Activated naive CD8-positive, alpha-beta T cell treated with anti-CD3 and anti-CD28 coated beads for 36 hours (primary cell): Measurements from ENCODE around the gene C1orf35. TPM values are rescaled to one million over a fixed set of nuclear protein-coding genes. Genes with fewer than 3 reads are reported as not detected.
A peak's percentile ranks its signal among the peaks of the same experiment; 100 is the strongest.

ENCODE experiments used
- DNase-seq: peaks from one replicate; pipeline ENCODE4 v3.0.0; 2021
- H3K27ac Mint-ChIP-seq: one replicate; pipeline ENCODE4 v1.8.0; 2022; ENCODE audit warnings: mild to moderate bottlenecking, moderate library complexity, mixed read lengths
- H3K27me3 Mint-ChIP-seq: one replicate; pipeline ENCODE4 v1.8.0; 2022; ENCODE audit warnings: mild to moderate bottlenecking, mixed read lengths
- H3K36me3 Mint-ChIP-seq: one replicate; pipeline ENCODE4 v1.8.0; 2021; ENCODE audit warnings: mild to moderate bottlenecking, mixed read lengths
- H3K4me1 Mint-ChIP-seq: one replicate; pipeline ENCODE4 v1.8.0; 2021; ENCODE audit warnings: mixed read lengths
- H3K4me3 Mint-ChIP-seq: one replicate; pipeline ENCODE4 v1.8.0; 2022; ENCODE audit warnings: mild to moderate bottlenecking, moderate library complexity, mixed read lengths
- H3K9me3 Mint-ChIP-seq: one replicate; pipeline ENCODE4 v1.8.0; 2022; ENCODE audit warnings: mixed read lengths
- total RNA-seq, 2 experiments: library from RNA; stranded (reverse); gene quantifications; one replicate each; pipeline ENCODE4 v1.2.3, GENCODE V29; 2021

C1orf35 gene
- total RNA-seq, 2 experiments from 2014 or later, result 24.4 to 26.1 TPM

GRCh38 chr1:228063251-228064191 is 39.6 kb downstream of the C1orf35 start:
- Mint-ChIP-seq H3K27me3 (peaks cover 38% of the 10 kb centered on the region), H3K4me1 (peaks cover 8% of the 10 kb centered on the region), H3K36me3 (no peaks in the 10 kb centered on the region), H3K27ac (no peak overlapping the region), H3K4me3 (no peak overlapping the region), H3K9me3 (no peaks in the 10 kb centered on the region)
- no peak for DNase-seq

- peaks cover 45% of the 10 kb centered on the region for H3K27me3 Mint-ChIP-seq
- no peak overlapping the region for H3K27ac Mint-ChIP-seq
- no peak for DNase-seq
- H3K4me1 Mint-ChIP-seq, result peaks cover 10% of the 10 kb centered on the region
- H3K4me3 Mint-ChIP-seq, result no peak overlapping the region
- H3K36me3 Mint-ChIP-seq, result no peaks in the 10 kb centered on the region
- H3K9me3 Mint-ChIP-seq, result no peaks in the 10 kb centered on the region
These were observed 40.3 kb downstream of the C1orf35 start for GRCh38 chr1:228062812-228063211.

GRCh38 chr1:228062085-228062791 is 40.9 kb downstream of the C1orf35 start:
- Mint-ChIP-seq H3K27me3 (peaks cover 51% of the 10 kb centered on the region), H3K27ac (no peak overlapping the region), H3K9me3 (no peaks in the 10 kb centered on the region), H3K4me1 (peaks cover 10% of the 10 kb centered on the region), H3K4me3 (no peak overlapping the region), H3K36me3 (no peaks in the 10 kb centered on the region)
- DNase-seq, result no peak

- Mint-ChIP-seq H3K27me3 (peaks cover 54% of the 10 kb centered on the region), H3K9me3 (no peaks in the 10 kb centered on the region), H3K4me1 (peaks cover 10% of the 10 kb centered on the region), H3K36me3 (no peaks in the 10 kb centered on the region), H3K4me3 (no peak overlapping the region), H3K27ac (no peak overlapping the region)
- no peak for DNase-seq
These were observed 41.6 kb downstream of the C1orf35 start for GRCh38 chr1:228061411-228062084.

GRCh38 chr1:228060458-228061190 is 42.5 kb downstream of the C1orf35 start:
- Mint-ChIP-seq H3K27ac (no peak overlapping the region), H3K36me3 (no peaks in the 10 kb centered on the region), H3K4me3 (peak overlapping the region; percentile 45), H3K9me3 (no peaks in the 10 kb centered on the region), H3K4me1 (peaks cover 10% of the 10 kb centered on the region), H3K27me3 (peaks cover 59% of the 10 kb centered on the region)
- DNase-seq, result no peak

- DNase-seq, result peak; percentile 77
- no peaks in the 10 kb centered on the region for H3K9me3 Mint-ChIP-seq
- no peaks in the 10 kb centered on the region for H3K36me3 Mint-ChIP-seq
- H3K27me3 Mint-ChIP-seq, result peaks cover 62% of the 10 kb centered on the region
- peaks cover 10% of the 10 kb centered on the region for H3K4me1 Mint-ChIP-seq
- no peak overlapping the region for H3K27ac Mint-ChIP-seq
- H3K4me3 Mint-ChIP-seq, result peak overlapping the region; percentile 63
These were observed 43.3 kb downstream of the C1orf35 start for GRCh38 chr1:228059634-228060457.

GRCh38 chr1:228058949-228059633 is 44.0 kb downstream of the C1orf35 start:
- H3K27me3 Mint-ChIP-seq, result peaks cover 67% of the 10 kb centered on the region
- DNase-seq, result peak; percentile 45

GRCh38 chr1:228058172-228058948 is 44.8 kb downstream of the C1orf35 start:
- no peak overlapping the region for H3K4me3 Mint-ChIP-seq
- DNase-seq, result no peak
- H3K9me3 Mint-ChIP-seq, result peaks cover 2% of the 10 kb centered on the region
- H3K36me3 Mint-ChIP-seq, result no peaks in the 10 kb centered on the region
- no peak overlapping the region for H3K27ac Mint-ChIP-seq
- peaks cover 10% of the 10 kb centered on the region for H3K4me1 Mint-ChIP-seq
- peaks cover 71% of the 10 kb centered on the region for H3K27me3 Mint-ChIP-seq

More at GRCh38 chr1:228058949-228059633, 44.0 kb downstream of the C1orf35 start:
- Mint-ChIP-seq H3K4me1 (peaks cover 10% of the 10 kb centered on the region), H3K9me3 (peaks cover 2% of the 10 kb centered on the region), H3K36me3 (no peaks in the 10 kb centered on the region), H3K4me3 (no peak overlapping the region), H3K27ac (no peak overlapping the region)

Other genes with a start within 250 kb of the C1orf35 start
- gene WNT9A, start 155.4 kb downstream of the C1orf35 start, total RNA-seq, result not detected
- not detected for gene WNT3A, start 96.3 kb downstream of the C1orf35 start, total RNA-seq
- 100 to 1,000 TPM; 342 to 350 TPM for gene ARF1, start 20.6 kb downstream of the C1orf35 start, total RNA-seq
- gene MRPL55, start 6.0 kb upstream of the C1orf35 start, total RNA-seq, result 10 to 100 TPM; 75.0 to 82.4 TPM
- 100 to 1,000 TPM; 294 to 304 TPM for gene GUK1, start 37.0 kb upstream of the C1orf35 start, total RNA-seq
- 1 to 10 TPM; 1.1 to 1.2 TPM for gene GJC2, start 46.6 kb upstream of the C1orf35 start, total RNA-seq
- 10 to 100 TPM; 18.1 to 19.3 TPM for gene IBA57, start 62.5 kb upstream of the C1orf35 start, total RNA-seq
- gene OBSCN, start 104.7 kb upstream of the C1orf35 start, total RNA-seq, result 10 to 100 TPM; 13.7 to 14.9 TPM